ENCODE data around the gene GOLGA6C.

DNA sequence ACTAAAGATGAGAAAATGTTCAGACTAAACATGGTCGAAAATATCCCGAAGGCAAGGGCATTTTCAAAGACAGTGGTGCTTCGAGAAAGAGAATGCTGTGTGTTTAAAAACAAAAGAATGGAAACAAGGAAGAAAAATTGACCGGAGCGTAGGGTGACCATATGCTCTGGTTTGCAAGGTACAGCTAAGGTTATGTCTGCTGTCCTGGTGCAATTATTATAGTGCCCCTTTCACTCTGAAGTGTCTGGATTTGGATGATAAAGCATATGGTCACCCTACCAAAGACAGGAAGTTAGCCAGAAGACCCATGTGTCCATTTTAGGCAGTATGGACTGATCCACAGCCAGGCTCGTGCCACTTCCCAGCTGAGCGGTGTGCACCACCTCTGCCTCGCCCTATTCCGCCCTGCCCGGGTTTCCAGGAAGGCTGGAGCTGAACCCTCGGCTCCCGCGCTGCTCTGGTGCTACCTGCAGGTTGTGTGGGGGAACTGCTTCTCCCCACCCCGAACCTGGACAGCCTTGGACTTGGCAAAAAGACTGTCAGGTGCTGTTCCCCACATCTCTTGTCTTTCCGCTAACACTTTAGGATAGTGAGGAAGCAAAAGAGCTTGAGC lies 49.8 kb downstream of the GOLGA6C start:
- TF ChIP-seq TOX (CRISPR knock-in tag; IDR thresholded peaks at IDR 0.05; ENCODE audit: borderline replicate concordance) = no peak
- TF ChIP-seq ISL1 (CRISPR knock-in tag; IDR thresholded peaks at IDR 0.05) = no peak
- TF ChIP-seq ZNF565 (CRISPR knock-in tag; conservative IDR thresholded peaks at IDR 0.05; ENCODE audit: low read depth) = no peak
- no peak for TF ChIP-seq PPARA (CRISPR knock-in tag; IDR thresholded peaks at IDR 0.05; ENCODE audit: borderline replicate concordance)
- no peak for TF ChIP-seq PATZ1 (CRISPR knock-in tag; IDR thresholded peaks at IDR 0.05; ENCODE audit: borderline replicate concordance)
- no peak for TF ChIP-seq ZFP3 (CRISPR knock-in tag; IDR thresholded peaks at IDR 0.05)
- no peak for TF ChIP-seq ZNF70 (CRISPR knock-in tag; IDR thresholded peaks at IDR 0.05)
- TF ChIP-seq OSR1 (CRISPR knock-in tag; IDR thresholded peaks at IDR 0.05) = no peak
- no peak for TF ChIP-seq RARB (CRISPR knock-in tag; IDR thresholded peaks at IDR 0.05)
- TF ChIP-seq CSDC2 (CRISPR knock-in tag; IDR thresholded peaks at IDR 0.05) = no peak
- no peak for TF ChIP-seq ARNTL (CRISPR knock-in tag; IDR thresholded peaks at IDR 0.05; ENCODE audit: borderline replicate concordance, low read depth)
